AML-193 (cell line): Measurements from ENCODE around the gene RELCH.

Experiments used
- DNase-seq, 2 experiments: peaks; one replicate each; lab custom pipeline; 2025; lab: John Stamatoyannopoulos, UW

Gene RELCH

DNA sequence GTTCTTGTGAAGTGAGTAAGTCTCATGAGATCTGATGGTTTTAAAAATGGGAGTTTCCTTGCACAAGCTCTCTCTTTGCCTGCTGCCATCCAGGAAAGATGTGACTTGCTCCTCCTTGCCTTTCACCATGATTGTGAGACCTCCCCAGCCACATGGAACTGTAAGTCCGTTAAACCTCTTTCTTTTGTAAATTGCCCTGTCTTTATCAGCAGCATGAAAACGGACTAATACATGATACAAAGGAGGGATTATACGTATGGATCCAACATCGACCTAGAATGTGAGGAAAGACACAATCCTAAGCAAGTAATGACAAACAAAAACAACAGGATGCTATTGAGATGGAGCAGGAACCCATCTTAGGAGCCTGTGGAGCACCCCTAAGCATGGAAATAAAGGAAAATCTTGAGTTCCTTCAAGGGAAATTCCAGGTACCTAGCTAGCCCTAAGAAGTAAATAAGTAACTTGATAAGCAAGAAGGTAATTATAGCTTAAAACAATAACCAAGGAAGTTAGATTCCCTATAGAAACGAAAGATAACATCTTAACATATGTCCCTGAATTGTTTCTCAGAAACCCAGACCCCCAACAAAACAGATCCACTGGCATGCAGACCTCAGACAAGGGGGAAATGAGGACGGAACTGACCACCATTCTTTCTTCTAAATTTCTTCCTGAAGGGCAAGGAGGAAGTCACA is 136.6 kb downstream of the RELCH start:
- DNase-seq = no peak

DNA sequence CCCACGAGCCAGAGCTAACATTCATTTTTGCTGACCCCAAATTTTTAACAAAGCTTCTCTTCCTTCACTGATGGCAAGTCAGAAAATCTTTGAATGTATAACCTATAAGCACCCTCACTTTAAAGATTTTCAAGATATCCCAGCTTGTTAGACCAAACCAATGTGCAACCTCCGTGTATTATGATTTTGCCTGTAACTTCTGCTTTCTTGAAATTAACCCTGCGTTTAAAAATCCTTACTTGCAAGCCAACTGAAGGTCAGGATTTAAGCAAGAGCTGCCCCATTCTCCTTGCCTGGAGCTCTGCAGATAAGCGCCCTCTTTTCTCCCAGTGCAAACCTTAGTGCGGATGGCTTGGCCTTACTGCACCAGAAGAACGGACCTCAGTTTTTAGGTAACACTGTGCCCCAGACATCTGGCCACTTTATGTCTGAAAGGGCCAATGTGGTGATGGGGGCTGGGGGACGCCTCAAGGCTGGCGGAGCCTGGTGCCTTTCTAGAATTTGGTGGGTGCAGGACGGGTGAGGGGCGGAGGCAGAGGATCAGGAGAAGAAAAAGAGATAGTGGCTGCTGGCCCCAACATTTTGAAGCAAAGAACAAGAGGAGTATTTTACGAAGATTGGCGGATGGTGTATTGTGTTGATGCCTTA is 137.2 kb downstream of the RELCH start:
- peak; percentile 21 to 64 for DNase-seq

DNA sequence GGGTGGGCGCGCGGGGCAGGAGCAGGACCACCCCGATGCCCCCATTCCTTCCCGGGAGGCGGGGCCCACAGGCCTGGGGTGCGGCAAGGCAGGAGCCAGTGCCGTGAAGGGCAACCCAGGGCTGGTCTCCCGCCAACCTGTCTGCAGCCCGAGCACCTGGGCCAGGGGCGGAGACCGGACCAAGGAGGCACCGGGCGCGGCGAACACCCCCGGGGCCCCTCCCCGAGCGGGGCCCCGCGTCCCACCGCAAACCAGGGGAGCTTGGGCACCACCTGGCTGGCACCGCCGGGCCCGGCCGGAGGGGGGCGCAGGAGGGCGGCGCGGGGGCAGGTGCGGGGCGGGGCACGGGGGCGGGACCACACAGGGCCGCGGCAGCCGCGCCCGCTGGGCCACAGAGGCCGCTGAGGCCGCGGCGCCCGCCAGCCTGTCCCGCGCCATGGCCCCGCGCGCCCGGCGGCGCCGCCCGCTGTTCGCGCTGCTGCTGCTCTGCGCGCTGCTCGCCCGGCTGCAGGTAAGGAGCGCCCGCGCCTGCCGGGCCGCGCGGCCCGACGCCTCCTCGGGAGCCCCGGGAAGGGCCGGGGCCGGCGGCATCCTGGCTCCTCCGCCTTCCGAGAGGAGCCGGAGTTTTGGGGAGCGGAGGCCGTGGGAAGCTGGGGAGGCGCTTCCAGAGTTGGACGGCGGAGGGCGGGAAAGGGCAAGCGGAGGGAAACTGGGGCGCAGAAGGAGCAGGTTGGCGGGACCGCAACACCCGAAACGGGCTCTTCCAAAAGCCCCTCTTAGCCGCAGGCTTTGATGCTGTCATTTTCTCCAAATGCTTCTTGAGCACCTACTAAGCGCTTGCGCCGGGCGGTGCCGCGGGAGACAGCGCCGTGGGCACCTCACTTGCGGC is 138.1 kb downstream of the RELCH start, which contains the start of gene TNFRSF11A:
Gene TNFRSF11A (plus strand): TSS at position 394 of the 889 bp plus-strand sequence. CDS start 43 bp downstream, at position 437.
- no peak for DNase-seq

DNA sequence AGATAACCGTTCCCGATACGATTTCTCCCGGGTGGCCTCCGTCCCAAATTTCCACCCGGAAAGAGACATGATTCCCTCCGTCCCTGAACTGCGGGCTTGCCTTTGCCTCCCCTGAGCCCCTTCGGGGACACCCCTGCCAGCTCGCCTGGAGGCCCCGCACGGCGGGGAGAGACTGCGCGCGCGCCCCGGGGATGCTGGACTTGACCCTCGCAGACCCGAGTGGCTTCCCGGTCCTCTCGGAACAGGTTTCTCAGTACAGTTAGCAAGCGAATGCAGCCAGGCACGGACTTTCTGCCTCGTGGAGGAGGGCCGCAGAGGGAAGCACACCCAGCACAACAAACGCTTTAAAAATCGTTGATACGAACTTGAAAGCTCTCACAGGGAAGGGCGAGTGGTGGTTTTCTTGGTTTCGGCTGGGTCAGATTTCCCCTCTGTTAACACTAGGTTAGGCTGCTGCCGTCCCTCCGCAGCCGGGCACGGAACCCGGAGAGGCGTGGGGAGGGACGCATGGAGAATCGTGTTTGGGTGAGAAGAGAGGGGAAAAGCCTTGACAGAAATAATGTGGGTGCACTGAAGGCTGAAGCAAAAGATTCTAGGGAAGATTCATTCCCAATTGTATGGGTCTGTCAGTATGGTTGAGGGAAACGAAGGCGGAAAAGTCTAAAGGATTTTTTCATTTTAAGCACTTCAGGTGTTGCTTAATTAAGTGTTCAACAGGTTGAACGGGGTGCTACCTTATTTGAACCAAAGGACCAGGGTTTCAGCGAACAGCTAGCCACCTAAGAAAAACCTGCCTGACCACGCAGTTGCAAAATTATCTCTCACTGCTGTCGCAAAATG is 139.0 kb downstream of the RELCH start:
- no peak for DNase-seq

DNA sequence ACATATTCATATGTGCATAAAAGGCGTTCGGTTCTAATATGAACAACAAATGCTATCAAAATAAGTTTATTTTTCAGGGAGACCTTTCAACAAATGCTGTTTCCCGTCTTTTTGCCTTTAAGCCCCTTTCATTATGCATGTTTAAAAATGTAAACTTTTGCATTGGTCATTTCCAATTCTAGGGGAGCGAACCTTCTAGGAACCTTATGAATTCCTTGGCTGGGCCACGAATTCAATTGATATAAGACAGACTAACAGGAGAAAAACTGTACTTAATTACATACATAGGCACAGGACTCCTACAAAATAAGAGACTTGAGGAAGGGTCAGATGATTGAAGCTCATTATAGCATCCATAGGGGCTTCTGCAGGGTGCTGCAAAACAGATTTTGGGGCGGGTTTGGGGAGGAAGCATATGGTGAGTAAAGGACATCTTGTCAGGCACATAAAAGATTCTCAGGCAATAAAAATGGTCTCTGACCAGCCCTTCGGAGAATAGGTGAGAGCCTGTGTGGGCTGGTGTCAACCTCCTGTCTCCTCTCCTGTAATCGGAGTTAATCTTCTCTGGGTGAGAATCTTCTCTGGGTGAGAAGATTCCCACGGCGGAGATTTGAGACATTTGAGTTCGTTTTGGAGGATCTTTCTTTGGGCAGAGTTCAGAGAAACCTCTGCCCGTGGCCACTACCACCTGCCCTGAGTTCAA is 139.7 kb downstream of the RELCH start:
- no peak for DNase-seq

DNA sequence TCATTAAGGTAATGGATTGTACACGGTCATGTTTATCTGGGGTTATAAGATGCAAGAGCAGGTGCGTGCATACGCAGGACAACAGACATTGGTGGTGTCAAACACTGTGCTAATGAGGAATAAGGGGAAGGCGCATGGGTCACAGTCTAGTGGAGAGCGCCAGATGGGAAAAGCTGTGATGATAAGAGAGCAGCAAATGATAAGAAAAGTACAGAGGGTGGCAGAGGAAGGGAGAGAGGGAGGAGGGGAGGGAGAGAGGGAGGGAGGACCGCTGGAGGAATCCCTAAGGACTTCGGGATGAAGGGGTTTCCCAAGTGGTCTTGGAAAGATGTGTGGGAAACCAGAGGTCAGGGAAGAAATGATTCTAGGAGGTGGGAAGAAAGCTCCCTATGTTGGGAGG is 140.9 kb downstream of the RELCH start:
- no peak for DNase-seq

DNA sequence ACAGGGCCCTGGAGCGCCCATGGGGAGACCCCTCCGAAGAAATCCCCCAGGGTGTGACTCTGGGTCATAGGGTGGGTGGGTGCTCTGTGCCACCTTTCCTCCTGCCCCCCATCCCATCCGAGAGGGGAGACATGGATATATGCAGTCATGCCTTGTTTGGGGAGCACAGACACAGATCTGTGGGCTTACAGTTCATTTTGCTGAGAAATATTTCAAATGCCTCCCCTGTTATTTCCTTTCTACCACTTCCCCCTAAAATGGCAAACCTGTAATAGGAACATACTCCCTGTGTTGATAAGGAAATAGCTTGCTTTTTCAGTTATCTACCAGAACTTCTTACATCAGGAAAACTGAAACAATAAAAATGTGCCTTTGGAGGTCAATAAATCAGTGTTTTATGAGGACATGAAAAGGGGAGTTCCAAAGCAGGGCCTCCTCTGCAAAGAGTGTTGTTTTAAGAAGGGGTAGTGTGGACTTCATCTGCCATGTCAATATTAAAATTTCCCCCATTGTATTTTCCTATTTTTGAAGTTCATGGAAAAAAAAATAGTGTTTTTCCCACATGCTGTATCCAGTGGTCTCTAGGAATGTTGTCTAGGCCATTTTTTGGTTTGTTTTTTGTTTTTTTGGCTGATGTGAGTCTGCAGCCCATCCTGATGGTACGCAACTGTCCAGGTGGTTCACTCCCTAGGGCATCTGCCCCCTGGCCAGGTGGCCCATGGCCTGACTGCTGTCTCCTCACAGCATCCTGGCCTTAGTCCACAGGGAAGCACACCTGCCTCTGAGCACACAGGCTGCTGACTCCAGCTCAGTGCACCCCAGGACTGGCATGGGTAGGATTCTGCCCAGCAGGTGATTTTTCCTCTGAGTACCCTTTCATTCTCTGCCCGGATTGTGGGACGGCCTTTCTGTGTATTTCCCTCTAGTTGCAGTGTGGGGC is 141.8 kb downstream of the RELCH start:
- no peak for DNase-seq

DNA sequence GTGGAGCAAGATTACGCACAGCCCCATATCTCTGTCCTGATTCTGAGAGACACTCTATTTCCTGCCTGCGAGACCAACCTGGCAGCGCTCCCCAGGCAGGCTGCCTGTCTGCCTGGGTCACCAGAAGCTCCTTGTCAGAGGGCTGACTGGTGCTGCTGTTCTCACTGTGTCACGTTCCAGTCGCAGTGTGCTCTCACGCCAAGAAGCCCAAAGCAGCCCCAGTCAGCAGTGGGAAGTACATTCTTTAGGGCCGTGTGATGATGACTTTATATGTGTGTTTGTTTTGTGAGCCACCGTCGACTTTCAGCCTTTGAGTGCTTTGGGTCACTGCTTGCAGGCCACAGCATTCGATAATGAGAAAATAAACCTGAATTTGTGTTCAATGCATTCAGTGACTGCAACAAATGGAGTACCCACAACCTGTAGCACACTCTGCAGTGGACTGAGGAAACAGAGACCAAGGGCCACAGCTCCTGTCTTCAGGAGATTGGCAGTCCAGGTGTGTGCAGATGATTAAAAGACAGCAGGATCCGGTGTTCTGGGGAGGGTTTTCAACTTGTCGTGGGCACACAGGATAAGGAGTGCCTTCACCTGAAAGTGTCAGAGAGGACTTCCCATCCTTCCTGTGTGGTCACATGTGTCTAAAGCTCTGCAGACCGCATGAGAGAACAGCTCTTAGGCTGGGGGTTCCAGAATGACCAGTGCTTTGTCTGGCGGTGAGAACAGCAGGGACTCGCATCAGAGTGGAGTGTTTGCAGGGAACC is 142.8 kb downstream of the RELCH start:
- DNase-seq = no peak

DNA sequence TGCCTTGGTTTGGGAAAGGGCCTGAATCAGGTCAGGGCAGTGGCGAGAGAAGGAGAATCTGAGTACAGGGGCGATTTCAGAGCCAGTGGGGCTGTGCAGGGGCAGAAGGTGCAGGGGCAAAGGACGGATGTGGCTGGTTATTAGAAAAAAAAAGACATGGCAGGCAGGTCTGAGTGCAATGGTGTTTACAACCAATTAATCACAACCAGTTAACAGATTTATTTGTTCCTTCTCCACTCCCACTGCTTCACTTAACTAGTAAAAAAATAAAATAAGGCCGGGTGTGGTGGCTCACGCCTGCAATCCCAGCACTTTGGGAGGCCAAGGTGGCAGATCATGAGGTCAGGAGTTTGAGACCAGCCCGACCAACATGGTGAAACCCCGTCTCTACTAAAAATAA is 143.6 kb downstream of the RELCH start:
- no peak for DNase-seq

DNA sequence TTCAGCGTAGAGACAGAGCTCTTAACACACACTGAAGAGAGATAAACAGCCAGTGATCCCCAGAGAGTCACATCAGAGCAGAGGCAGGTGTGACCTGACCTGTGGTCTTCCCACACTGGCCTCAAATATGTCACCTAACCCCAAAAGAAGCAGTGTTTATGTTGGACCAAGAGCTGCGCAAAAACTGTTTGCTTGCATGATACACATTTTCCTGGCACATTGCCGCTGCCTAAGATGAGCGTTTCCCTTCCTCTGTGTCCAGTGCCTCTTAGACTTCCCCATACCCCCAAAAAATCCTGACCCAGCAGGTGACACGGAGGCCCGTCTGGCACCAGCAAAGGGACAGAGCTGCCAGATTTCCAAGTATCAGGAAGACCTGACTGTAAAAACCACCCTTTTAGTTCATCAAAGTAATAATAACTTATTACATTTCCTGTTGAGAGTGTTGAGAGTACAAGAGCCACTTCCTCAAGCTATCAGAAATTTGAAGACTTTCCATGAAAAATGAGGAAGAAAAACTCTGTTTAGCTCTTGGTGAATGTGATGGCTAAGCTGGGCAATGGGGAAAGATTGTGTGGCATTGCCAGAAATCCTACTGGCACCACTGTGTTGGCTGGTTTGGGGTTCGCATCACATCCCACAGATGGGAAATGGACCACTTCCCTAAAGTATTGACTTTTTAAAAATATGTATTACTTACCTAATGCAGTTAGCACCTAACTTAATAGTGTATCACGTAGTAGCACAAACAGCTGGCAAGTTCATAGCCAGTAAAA is 144.7 kb downstream of the RELCH start:
- peak in 1 of 2 experiments; percentile 19 for DNase-seq

DNA sequence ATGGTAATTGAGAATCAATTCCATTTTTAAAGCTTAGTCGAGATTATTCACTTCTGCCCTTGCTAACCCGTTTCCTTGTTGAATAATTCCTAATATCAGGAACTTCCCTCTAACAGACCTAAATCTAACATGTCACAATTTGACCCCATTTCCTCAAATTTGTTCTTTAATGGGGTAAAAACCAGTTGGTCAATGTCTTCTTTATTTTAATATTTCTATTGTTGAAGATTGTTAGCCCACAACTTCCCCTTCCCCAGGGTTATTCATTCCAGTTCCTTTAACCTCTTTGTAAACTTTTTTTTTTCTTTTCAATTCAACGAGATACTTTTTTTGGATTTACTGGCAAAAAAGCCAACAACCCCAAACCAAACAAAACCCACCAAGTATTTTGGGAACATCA is 145.4 kb downstream of the RELCH start:
- DNase-seq = peak; percentile 70 to 72

DNA sequence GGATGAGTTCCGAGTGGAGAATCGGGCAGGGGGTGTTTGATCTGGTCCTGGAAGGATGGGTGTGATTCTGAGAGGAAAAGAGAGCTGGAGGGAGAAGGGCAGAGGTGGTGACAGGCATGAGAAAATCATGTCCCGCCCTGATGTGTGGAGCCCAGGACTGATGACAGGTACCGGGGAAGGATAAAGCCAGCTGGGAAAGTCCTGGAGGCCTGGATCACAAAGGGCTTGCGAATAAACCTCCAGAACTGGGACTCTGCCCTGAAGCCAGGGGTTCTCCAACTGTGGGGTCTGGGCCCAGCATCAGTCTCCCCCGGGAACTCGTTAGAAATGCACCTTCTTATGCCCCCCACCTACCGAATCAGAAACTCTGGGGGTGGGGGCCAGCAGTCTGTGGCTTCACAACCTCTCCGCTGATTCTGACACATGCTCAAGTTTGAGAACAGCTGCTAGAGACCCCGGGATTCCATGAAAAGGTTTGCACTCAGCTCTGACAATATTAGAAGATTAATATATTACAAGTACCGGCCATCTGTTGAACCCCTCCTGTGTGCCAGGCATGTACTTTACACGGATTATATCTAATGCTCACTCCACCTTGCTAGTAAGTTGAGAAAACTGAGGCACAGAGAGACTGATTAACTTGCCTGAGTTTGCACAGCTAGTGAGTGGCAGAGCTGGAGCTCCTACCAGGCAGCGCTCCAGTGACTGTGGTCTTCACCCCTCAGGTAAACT is 146.1 kb downstream of the RELCH start:
- DNase-seq = no peak

DNA sequence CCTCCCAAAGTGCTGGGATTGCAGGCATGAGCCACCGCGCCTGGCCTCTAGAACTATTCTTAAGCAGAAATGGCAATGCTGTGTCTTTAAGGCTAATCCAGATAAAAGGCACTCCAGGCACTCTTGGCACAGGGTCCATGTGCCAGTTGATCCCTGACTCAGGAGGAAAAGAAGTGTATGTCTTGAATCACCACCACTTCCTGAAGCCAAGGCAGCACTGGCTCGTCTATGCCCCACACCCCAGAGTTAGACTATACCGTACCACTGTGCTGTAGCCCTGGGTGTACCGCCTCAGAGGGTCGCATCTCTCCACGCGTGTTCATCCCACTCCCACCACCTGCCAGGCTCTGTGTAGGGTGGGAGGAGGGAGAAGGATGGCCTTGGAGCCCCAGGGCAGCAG is 147.1 kb downstream of the RELCH start:
- DNase-seq = no peak

DNA sequence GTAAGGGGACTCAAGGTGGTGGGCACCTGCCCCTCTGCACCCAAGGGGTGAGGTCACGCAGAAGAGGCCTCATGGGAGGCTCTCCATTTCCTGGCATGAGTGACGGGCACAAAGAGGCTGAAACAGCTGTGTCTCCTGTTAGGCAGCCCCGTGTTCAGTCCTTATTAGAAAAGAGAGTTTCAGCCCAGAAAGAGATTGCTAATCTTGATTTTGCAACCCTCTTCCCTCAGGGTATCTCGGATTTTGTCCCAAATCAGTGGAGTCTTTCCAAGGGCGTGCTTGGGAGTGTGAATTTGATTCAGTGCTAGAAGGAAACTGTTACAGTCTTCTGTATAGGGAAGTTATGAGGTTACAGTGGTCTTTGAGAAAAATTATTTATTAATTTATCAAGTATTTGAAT is 148.4 kb downstream of the RELCH start:
- DNase-seq = no peak

DNA sequence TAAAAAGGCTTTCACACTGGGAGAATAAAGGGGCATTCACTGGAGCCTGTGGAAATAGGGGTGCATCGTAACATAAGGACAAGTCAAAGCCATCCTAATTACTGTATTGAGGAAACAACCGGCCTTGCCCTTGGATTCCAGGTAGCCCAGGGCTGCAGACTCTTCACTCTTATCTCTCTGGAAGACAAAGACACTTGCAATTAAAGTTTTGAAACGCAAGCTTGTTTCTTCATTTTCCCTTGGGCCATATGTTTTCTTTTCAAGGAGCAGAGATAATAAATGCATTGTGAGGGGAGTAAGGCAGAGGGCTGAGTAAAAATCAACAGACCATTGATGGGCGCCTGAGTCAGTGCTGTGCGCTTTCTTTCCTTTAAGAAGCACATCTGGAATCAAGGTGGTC is 149.6 kb downstream of the RELCH start:
- no peak for DNase-seq

DNA sequence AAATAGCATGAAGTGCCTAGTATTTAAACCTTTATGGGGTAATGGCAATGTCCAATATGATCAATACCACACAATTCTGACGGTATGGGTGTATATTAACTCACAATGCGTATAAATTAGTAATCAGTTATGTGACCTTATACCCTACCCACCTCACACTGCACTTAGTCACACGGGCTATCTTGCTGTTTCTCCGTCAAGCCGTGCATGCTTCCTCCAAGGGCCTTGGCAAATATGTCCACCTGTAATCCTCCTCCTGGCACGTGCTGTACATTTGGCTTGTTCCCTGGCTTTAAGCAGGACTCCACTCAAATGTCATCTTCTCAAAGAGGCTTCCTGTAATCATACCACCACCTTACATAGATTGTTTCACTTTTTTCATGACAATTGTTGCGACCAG is 150.3 kb downstream of the RELCH start:
- DNase-seq = no peak

DNA sequence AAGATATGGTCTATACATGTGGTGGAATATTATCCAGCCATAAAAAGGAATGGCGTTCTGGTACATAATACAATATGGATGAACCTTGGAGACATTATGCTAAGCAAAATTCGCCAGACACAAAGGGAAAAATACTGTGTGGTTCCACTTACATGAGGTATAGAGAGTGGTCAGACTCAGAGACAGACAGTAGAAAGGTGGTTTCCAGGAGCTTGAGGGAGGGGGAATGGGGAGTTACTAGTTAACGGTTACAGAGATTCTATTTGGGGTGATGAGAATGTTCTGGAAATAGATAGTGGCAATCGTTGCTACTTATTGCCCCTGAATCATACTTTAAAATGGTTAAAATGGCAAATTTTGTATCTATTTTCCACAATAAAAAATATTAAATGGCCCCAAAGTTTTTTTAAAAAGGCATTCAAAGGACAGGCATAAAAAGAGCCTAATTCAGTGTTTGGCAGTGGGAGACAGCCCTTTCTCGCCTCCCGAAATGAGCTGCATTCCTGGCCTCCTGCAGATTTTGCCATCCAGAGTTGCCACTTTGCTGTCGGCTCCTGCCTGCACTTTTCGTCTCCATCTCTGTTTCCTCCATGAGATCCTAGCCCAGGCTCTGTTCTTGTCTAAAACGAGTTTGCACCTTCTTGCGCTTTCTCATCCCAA is 151.5 kb downstream of the RELCH start:
- DNase-seq = no peak
